IPS-20b (cell line): ENCODE data around the gene NT5DC4.

Experiments
- H3K27ac ChIP-seq: one replicate; pipeline ENCODE4 v1.5.1; 2013; ENCODE audit warnings: low read length
- H3K27me3 ChIP-seq: 2 replicates; pipeline ENCODE4 v1.6.1; 2013; ENCODE audit warnings: mild to moderate bottlenecking, low read length, inconsistent platforms; ENCODE audit not compliant: insufficient read depth
- H3K36me3 ChIP-seq: 2 replicates; pipeline ENCODE4 v1.6.1; 2013; ENCODE audit warnings: low read depth, mild to moderate bottlenecking, inconsistent platforms, low read length, moderate library complexity; ENCODE audit not compliant: insufficient read depth
- H3K4me1 ChIP-seq: 2 replicates; pipeline ENCODE4 v1.6.1; 2013; ENCODE audit warnings: mild to moderate bottlenecking, control low read depth, inconsistent platforms, low read length, moderate library complexity; ENCODE audit not compliant: insufficient read depth
- H3K4me3 ChIP-seq: 2 replicates; pipeline ENCODE4 v1.5.1; 2013; ENCODE audit warnings: mild to moderate bottlenecking, low read length, inconsistent platforms
- H3K9ac ChIP-seq: 2 replicates; pipeline ENCODE4 v1.6.1; 2013; ENCODE audit warnings: low read depth, mild to moderate bottlenecking, inconsistent platforms, low read length, moderate library complexity
- H3K9me3 ChIP-seq: 2 replicates; pipeline ENCODE4 v1.6.1; 2013; ENCODE audit warnings: mild to moderate bottlenecking, low read depth, low read length, inconsistent platforms; ENCODE audit not compliant: insufficient read depth

Gene NT5DC4

GRCh38 chr2:112764071-112765044, 43.5 kb downstream of the NT5DC4 start, which contains the start of gene CKAP2L:
TSS of gene CKAP2L (minus strand) at chr2:112764609. CDS start at chr2:112764598, 11 bp downstream.
- Histone ChIP-seq H3K9me3 (no peaks in the 10 kb centered on the region), H3K4me3 (peak within 1 kb of the TSS; percentile 82), H3K36me3 (peaks cover 23% of the 10 kb centered on the region), H3K27ac (no peak within 1 kb of the TSS), H3K27me3 (no peaks in the 10 kb centered on the region), H3K4me1 (peaks cover 4% of the 10 kb centered on the region; the same call in 1 of the 2 replicates), H3K9ac (peak within 1 kb of the TSS; percentile 67; the same call in 1 of the 2 replicates)

- H3K4me3 ChIP-seq, result peak overlapping the region; percentile 82
- no peaks in the 10 kb centered on the region for H3K27me3 ChIP-seq
- H3K36me3 ChIP-seq, result peaks cover 14% of the 10 kb centered on the region
- peaks cover 4% of the 10 kb centered on the region; the same call in 1 of the 2 replicates for H3K4me1 ChIP-seq
- peak overlapping the region; percentile 67; the same call in 1 of the 2 replicates for H3K9ac ChIP-seq
- no peaks in the 10 kb centered on the region for H3K9me3 ChIP-seq
- H3K27ac ChIP-seq, result no peak overlapping the region
Observed at GRCh38 chr2:112765251-112765650, 44.4 kb downstream of the NT5DC4 start.

- peaks cover 4% of the 10 kb centered on the region; the same call in 1 of the 2 replicates for H3K4me1 ChIP-seq
- H3K36me3 ChIP-seq, result no peaks in the 10 kb centered on the region
- no peaks in the 10 kb centered on the region for H3K9me3 ChIP-seq
- H3K27ac ChIP-seq, result no peak overlapping the region
- no peak overlapping the region for H3K4me3 ChIP-seq
- no peak overlapping the region for H3K9ac ChIP-seq
- H3K27me3 ChIP-seq, result no peaks in the 10 kb centered on the region
Observed at GRCh38 chr2:112767693-112768330, 47.0 kb downstream of the NT5DC4 start.

GRCh38 chr2:112768432-112768831, 47.6 kb downstream of the NT5DC4 start:
- H3K9ac ChIP-seq, result no peak overlapping the region
- H3K4me1 ChIP-seq, result peaks cover 4% of the 10 kb centered on the region; the same call in 1 of the 2 replicates
- no peaks in the 10 kb centered on the region for H3K36me3 ChIP-seq
- no peaks in the 10 kb centered on the region for H3K27me3 ChIP-seq
- H3K4me3 ChIP-seq, result no peak overlapping the region
- H3K9me3 ChIP-seq, result no peaks in the 10 kb centered on the region
- H3K27ac ChIP-seq, result no peak overlapping the region

GRCh38 chr2:112772322-112772721, 51.5 kb downstream of the NT5DC4 start:
- Histone ChIP-seq H3K9ac (no peak overlapping the region), H3K9me3 (no peaks in the 10 kb centered on the region), H3K36me3 (no peaks in the 10 kb centered on the region), H3K27ac (no peak overlapping the region), H3K4me3 (no peak overlapping the region), H3K4me1 (no peaks in the 10 kb centered on the region), H3K27me3 (no peaks in the 10 kb centered on the region)

GRCh38 chr2:112772911-112773475, 52.2 kb downstream of the NT5DC4 start:
- no peaks in the 10 kb centered on the region for H3K4me1 ChIP-seq
- H3K27me3 ChIP-seq, result no peaks in the 10 kb centered on the region
- no peaks in the 10 kb centered on the region for H3K36me3 ChIP-seq
- no peak overlapping the region for H3K4me3 ChIP-seq
- H3K9ac ChIP-seq, result no peak overlapping the region
- H3K9me3 ChIP-seq, result no peaks in the 10 kb centered on the region
- no peak overlapping the region for H3K27ac ChIP-seq

GRCh38 chr2:112773556-112773955, 52.7 kb downstream of the NT5DC4 start:
- Histone ChIP-seq H3K27me3 (no peaks in the 10 kb centered on the region), H3K27ac (no peak overlapping the region), H3K9ac (no peak overlapping the region), H3K4me3 (no peak overlapping the region), H3K9me3 (no peaks in the 10 kb centered on the region), H3K36me3 (no peaks in the 10 kb centered on the region), H3K4me1 (no peaks in the 10 kb centered on the region)

GRCh38 chr2:112774536-112775285, 53.9 kb downstream of the NT5DC4 start:
- Histone ChIP-seq H3K9me3 (no peaks in the 10 kb centered on the region), H3K4me1 (no peaks in the 10 kb centered on the region), H3K9ac (no peak overlapping the region), H3K27ac (no peak overlapping the region), H3K36me3 (no peaks in the 10 kb centered on the region), H3K4me3 (no peak overlapping the region), H3K27me3 (no peaks in the 10 kb centered on the region)

- Histone ChIP-seq H3K4me1 (no peaks in the 10 kb centered on the region), H3K9ac (no peak overlapping the region), H3K27ac (no peak overlapping the region), H3K4me3 (no peak overlapping the region), H3K27me3 (no peaks in the 10 kb centered on the region), H3K9me3 (no peaks in the 10 kb centered on the region), H3K36me3 (no peaks in the 10 kb centered on the region; the same call in 1 of the 2 replicates)
Observed at GRCh38 chr2:112776113-112776512, 55.3 kb downstream of the NT5DC4 start.

GRCh38 chr2:112777036-112777435, 56.2 kb downstream of the NT5DC4 start:
- Histone ChIP-seq H3K9me3 (no peaks in the 10 kb centered on the region), H3K27ac (no peak overlapping the region), H3K27me3 (no peaks in the 10 kb centered on the region), H3K36me3 (no peaks in the 10 kb centered on the region; the same call in 1 of the 2 replicates), H3K4me3 (no peak overlapping the region), H3K4me1 (no peaks in the 10 kb centered on the region), H3K9ac (no peak overlapping the region)

- Histone ChIP-seq H3K9ac (no peak overlapping the region), H3K27ac (no peak overlapping the region), H3K4me3 (no peak overlapping the region), H3K27me3 (no peaks in the 10 kb centered on the region), H3K36me3 (no peaks in the 10 kb centered on the region; the same call in 1 of the 2 replicates), H3K9me3 (no peaks in the 10 kb centered on the region), H3K4me1 (peaks cover 5% of the 10 kb centered on the region; the same call in 1 of the 2 replicates)
Observed at GRCh38 chr2:112779598-112779997, 58.8 kb downstream of the NT5DC4 start.
